A549 (cell line): ENCODE results near the gene SRF.

ENCODE experiments used
- CBX8 ChIP-seq: fragments of 200-600 bp; sonication (generic); IDR thresholded peaks from 2 replicates; pipeline ENCODE4 v1.6.1; 2016
- CTCF ChIP-seq: fragments of >200 bp; sonication (Bioruptor Twin); formaldehyde crosslinking; IDR thresholded peaks from 3 replicates; pipeline ENCODE4 v1.5.1; 2016
- TF ChIP-seq, protein P1 (sequence below): IDR thresholded peaks from 2 replicates; pipeline ENCODE4 v1.6.1; 2012

DNA sequence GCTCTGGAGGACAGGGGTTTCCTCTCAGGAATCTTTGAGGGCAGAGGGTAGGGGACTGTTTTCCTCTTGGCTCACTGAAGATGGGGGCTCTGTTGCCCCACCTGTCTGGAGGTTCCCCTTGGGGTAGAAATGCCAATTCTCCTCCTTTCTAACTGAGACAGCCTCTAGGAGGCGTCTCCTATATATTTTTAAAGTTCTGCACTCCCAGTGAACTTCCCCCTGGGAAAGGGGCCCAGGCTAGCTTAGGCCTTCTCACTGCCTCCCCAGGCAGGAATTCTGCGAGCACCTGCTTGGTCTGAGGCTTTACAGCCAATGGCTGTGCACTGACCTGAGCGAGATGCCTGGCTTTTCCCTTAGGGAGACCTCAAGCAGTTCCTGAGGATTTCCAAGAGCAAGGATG lies 24.8 kb upstream of the SRF start:
- TF ChIP-seq, protein P1, sequence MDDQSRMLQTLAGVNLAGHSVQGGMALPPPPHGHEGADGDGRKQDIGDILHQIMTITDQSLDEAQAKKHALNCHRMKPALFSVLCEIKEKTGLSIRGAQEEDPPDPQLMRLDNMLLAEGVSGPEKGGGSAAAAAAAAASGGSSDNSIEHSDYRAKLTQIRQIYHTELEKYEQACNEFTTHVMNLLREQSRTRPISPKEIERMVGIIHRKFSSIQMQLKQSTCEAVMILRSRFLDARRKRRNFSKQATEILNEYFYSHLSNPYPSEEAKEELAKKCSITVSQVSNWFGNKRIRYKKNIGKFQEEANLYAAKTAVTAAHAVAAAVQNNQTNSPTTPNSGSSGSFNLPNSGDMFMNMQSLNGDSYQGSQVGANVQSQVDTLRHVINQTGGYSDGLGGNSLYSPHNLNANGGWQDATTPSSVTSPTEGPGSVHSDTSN, result no peak
- TF ChIP-seq CTCF (no peak), CBX8 (no peak)
